ENCODE data around the gene PCDHGC4. TPM values are rescaled to one million over a fixed set of nuclear protein-coding genes. Genes with fewer than 3 reads are reported as not detected.
A peak's percentile ranks its signal among the peaks of the same experiment; 100 is the strongest.

The PCDHGC4 gene
- total RNA-seq, 1 donor from 2014 or later: 2.8 TPM

DNA sequence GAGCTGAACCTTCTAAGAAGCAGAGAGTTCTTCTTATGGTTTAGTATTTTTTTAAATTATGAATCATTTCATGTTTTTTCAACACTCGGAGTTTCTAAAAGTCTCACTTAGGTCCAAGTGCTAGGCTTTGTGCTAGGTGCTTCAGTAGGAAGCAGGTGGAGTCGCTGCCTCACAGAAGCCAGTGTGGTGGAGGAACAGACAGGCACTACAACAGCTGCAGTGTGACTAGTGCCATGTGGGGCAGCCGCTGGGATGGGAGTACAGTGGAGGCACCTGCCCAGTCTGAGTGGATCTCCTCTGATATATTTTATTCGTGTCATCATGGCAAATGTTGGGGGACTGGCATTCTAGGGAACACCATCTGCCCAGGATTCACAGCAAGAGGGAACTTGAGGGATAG lies 19.4 kb downstream of the PCDHGC4 start:
- no peak for DNase-seq (ENCODE audit: extremely low spot score, unreplicated experiment)
- Mint-ChIP-seq H3K4me3 (ENCODE audit: unreplicated experiment) (no peak overlapping the region), H3K27me3 (ENCODE audit: unreplicated experiment) (no peaks in the 10 kb centered on the region), H3K9me3 (ENCODE audit: unreplicated experiment) (no peaks in the 10 kb centered on the region), H3K4me1 (ENCODE audit: unreplicated experiment) (peaks cover 37% of the 10 kb centered on the region), H3K36me3 (ENCODE audit: unreplicated experiment) (peaks cover 10% of the 10 kb centered on the region), H3K27ac (ENCODE audit: unreplicated experiment) (no peak overlapping the region)
- no peak for TF ChIP-seq CTCF (IDR thresholded peaks at IDR 0.05)

DNA sequence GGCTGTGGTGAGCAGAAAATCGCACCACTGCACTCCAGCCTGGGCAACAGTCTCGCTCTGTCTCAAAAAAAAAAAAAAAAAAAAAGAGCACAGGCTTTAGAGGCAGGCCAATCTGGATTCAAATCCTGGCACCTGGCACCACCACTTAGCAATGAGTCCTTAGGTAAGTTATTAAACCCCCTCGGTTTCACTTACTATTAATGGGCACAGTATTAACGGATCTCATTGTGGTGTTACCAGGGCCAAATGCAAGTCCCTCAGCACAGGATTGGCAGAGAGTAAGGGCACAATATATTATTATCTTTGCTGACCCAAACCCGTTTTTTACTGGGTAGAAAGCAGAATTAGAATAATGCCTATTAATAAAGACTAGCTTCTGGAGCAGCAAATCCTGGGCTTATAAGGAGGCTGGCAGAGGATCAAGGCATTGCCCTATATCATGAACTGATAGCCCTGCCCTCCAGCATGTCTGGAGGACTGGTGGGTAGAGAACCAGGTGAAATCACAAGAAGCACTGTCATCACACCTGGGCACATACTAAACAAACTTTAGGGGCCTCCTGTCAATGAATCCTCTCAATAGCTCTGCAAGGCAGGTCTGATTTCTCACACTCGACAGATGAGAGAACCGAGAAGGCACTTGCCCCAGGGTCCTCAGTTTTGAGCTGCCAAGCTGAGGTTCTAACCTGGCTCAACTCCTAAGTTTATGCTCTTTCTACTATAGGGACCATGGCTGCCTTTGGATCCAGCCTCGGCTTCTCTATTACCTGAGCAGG lies 21.7 kb downstream of the PCDHGC4 start:
- Mint-ChIP-seq H3K9me3 (ENCODE audit: unreplicated experiment) (no peaks in the 10 kb centered on the region), H3K27me3 (ENCODE audit: unreplicated experiment) (no peaks in the 10 kb centered on the region), H3K36me3 (ENCODE audit: unreplicated experiment) (peaks cover 9% of the 10 kb centered on the region), H3K27ac (ENCODE audit: unreplicated experiment) (peak overlapping the region; percentile 99), H3K4me3 (ENCODE audit: unreplicated experiment) (no peak overlapping the region), H3K4me1 (ENCODE audit: unreplicated experiment) (peaks cover 53% of the 10 kb centered on the region)
- TF ChIP-seq CTCF (IDR thresholded peaks at IDR 0.05): no peak
- no peak for DNase-seq (ENCODE audit: extremely low spot score, unreplicated experiment)

DNA sequence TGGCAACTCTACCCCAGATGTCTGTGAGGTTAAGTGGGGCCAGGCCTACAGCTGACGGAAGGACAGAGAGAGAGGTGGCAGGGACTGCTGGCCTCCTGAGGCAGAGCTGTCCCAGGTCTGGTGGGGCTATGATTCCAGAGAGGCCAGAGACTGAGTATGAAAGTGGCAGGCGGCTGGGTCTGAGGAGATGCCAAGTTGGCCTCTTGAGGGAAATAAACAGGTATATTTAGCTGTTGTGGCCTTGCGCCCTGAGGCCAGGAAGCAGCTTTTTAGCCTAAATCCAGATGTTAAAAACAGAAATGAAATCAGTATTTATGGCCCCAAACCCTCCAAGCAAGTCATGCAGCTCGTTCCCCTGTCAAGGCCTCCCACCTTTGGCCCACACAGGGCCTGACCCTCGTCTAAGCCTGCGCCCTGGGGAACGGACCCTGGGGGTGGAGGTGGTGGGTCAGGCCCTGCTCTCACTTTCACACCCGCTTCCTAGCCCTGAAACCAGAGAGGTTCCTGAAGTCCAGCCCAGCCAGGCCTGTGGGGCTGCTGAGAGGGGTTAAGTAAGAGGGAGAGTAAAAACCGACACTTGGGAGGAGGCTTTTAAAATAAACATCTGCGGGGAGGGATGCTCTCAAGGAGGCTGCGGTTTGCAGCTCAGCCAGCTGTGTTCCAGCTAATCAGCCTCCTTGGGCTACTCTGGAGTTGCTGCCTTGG lies 22.7 kb downstream of the PCDHGC4 start:
- H3K27ac Mint-ChIP-seq (ENCODE audit: unreplicated experiment): peak overlapping the region; percentile 99
- TF ChIP-seq CTCF (IDR thresholded peaks at IDR 0.05): no peak
- no peak for DNase-seq (ENCODE audit: extremely low spot score, unreplicated experiment)
- H3K4me1 Mint-ChIP-seq (ENCODE audit: unreplicated experiment): peaks cover 58% of the 10 kb centered on the region
- H3K9me3 Mint-ChIP-seq (ENCODE audit: unreplicated experiment): no peaks in the 10 kb centered on the region
- peaks cover 9% of the 10 kb centered on the region for H3K36me3 Mint-ChIP-seq (ENCODE audit: unreplicated experiment)
- H3K27me3 Mint-ChIP-seq (ENCODE audit: unreplicated experiment): no peaks in the 10 kb centered on the region
- H3K4me3 Mint-ChIP-seq (ENCODE audit: unreplicated experiment): peak overlapping the region; percentile 67

DNA sequence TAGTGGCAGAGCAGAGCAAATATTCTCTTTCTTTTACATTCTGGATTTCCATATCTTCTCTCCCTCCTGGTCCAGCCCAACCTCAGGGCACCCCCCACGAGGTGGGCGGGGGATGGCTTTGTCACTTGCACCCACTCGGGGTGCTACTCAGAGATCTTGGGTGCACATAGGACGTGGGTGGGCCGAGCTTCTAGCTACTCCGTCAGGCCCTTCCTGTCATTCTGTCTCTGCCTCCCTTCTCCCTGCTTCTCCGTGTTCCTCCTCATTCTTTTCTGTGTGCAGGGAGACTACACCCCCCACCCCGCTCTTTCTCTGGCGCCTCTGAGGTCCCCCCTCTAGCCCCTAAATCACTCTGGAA lies 23.6 kb downstream of the PCDHGC4 start:
- Mint-ChIP-seq H3K4me3 (ENCODE audit: unreplicated experiment) (peak overlapping the region; percentile 67), H3K4me1 (ENCODE audit: unreplicated experiment) (peaks cover 67% of the 10 kb centered on the region), H3K27ac (ENCODE audit: unreplicated experiment) (peak overlapping the region; percentile 99), H3K9me3 (ENCODE audit: unreplicated experiment) (no peaks in the 10 kb centered on the region), H3K36me3 (ENCODE audit: unreplicated experiment) (peaks cover 9% of the 10 kb centered on the region), H3K27me3 (ENCODE audit: unreplicated experiment) (no peaks in the 10 kb centered on the region)
- no peak for DNase-seq (ENCODE audit: extremely low spot score, unreplicated experiment)
- no peak for TF ChIP-seq CTCF (IDR thresholded peaks at IDR 0.05)
